SIG-M5 treated with dmso at 0.1 percent for 504 hours (cell line): ENCODE results near the gene NRN1L.

Source experiments
- DNase-seq: peaks from one replicate; lab custom pipeline; 2025; ENCODE audit not compliant: unreplicated experiment; lab: John Stamatoyannopoulos, UW

Gene NRN1L

DNA sequence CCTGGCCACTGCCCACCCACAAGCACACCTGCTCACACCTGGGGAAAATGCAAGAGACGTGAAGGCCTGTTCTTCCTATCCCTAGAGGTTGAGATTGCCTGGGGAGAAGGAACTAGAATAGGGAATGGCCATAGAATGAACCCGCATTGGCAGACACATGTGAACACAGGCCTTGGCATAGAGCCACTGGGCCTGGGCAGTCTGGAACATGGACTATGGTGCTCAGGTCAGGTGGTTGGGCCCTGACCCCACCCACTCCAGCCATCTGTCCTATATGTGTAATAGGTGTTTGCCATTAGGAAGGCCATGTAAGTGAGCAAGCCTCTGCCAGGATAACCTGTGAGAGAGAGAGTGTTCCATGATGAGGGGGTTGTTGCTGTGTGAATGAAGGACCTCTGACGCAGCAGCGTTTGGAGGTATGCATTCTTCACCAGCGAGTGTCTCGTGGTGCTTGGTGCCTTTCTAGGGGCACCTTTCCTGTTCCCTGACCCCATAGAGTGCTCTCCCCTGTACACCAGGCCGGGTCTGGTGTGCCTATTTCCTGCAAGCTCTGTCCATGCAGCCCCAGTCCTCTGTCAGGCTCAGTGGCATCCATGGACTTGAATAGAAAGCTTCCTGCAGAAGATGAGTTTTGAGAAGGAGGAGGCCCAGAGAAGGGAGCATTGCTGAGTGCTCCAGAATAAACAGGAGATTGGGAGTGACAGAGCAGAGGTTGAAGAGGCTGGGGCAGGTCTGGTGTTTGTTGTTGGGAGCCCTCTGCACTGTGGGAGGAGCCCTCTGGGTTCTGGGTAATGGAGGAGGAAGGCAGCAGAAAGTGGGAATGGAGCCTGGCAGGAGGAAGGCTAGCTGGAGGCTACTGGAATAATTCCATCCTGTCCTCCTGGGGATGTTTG lies 31.4 kb downstream of the NRN1L start:
- DNase-seq: no peak

- no peak for DNase-seq
Measured at GRCh38 chr16:67917140-67917851, 32.6 kb downstream of the NRN1L start.

DNA sequence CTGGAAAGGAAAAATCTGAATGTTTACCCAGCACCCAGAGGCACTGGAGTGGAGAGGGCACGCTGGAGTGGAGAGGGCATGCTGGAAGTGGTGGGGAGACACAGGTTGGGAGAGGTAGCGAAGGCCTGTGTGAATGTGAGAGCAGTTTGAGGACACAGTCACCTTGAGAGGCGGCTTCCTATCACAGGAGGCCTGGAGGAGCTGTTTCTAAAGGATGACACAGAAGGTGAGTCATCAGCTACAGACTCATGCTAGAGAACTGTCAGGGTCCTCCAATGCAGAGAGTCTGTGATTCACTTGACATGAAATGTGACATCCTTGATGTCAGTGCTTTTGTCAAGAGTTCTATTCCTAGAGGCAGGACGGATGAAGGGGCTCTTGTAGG lies 33.2 kb downstream of the NRN1L start:
- peak; percentile 40 for DNase-seq

GRCh38 chr16:67919622-67920221 lies 35.0 kb downstream of the NRN1L start:
- no peak for DNase-seq

- no peak for DNase-seq
Measured at GRCh38 chr16:67922221-67922620, 37.5 kb downstream of the NRN1L start.

DNA sequence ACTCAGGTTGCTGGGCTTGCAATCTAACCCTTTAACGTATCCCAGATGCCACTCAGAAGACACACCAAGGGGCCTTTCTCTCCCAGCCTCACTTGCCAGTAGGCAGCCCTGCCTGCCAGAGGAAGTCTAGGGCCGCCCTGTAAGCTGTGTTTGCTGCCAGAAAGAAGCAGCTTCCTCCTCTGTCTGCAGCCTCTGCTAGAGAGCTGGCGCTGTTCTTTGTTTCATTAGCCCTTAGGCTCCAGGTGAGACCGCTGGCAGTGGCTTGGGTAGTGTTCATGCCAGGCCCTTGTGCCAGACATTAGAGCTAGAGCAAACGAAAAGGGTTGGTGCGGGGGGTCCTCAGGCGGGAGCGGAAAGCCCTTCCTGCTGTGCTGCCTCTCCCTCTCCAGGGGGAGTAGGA lies 38.1 kb downstream of the NRN1L start:
- no peak for DNase-seq

GRCh38 chr16:67923414-67924116 lies 38.9 kb downstream of the NRN1L start:
- DNase-seq: no peak

DNA sequence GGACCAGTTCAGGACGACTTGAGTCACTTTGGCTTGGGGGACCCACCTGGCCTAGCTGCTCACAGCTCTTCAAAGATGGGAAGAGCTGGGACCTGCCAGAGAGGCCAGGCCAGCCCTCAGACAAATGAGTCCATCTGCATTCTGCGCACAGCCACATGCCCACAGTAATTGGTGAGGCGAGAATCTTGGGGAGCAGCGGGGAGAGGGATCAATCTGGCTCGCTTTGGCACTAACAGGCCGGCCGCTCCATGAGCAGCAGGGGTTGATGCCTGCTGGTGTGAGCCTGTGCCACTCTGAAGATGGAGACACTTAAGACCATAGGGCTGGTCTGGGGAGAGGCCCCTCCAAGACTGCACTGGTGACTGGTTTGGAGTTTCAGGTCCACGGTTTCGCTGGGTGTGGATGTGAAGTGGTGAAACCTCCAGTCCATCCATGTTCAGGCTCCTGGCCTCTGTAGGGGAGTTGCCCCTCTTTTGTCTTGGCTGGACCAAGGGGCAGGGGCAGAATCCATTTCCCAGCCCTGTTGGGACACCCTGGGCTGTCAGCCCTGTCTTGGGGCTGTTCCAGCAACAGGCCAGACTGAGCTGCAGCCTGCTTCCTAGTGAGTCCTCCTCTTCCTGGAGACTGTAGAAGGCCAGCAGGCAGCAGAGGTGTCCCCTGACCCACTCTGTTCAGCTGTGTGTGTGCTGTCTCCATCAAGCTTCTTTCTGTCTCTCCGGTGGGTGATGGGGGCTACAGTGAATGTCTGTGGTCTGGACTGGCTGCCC lies 39.6 kb downstream of the NRN1L start:
- DNase-seq: no peak

GRCh38 chr16:67926181-67926750 lies 41.6 kb downstream of the NRN1L start:
- no peak for DNase-seq

DNA sequence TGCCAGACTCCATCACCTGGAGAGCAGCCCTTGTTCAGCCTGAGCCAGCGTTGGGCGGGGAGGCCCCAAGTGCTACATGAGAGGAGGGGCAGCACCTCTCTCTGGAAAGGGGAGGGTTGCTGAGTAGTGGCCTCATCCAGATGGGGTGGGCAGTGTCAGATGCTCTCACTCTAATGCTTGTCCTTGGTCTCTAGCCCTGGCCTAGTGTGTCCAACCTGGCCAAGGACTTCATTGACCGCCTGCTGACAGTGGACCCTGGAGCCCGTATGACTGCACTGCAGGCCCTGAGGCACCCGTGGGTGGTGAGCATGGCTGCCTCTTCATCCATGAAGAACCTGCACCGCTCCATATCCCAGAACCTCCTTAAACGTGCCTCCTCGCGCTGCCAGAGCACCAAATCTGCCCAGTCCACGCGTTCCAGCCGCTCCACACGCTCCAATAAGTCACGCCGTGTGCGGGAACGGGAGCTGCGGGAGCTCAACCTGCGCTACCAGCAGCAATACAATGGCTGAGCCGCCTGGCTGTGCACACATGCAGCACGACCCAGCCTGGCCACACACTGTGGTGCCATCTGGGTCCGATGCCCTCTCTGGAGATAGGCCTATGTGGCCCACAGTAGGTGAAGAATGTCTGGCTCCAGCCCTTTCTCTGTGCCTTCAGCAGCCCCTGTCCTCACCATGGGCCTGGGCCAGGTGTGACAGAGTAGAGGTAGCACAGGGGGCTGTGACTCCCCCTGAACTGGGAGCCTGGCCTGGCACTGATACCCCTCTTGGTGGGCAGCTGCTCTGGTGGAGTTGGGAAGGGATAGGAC lies 42.7 kb downstream of the NRN1L start:
- DNase-seq: no peak

GRCh38 chr16:67928147-67928546 lies 43.5 kb downstream of the NRN1L start:
- DNase-seq: no peak

DNA sequence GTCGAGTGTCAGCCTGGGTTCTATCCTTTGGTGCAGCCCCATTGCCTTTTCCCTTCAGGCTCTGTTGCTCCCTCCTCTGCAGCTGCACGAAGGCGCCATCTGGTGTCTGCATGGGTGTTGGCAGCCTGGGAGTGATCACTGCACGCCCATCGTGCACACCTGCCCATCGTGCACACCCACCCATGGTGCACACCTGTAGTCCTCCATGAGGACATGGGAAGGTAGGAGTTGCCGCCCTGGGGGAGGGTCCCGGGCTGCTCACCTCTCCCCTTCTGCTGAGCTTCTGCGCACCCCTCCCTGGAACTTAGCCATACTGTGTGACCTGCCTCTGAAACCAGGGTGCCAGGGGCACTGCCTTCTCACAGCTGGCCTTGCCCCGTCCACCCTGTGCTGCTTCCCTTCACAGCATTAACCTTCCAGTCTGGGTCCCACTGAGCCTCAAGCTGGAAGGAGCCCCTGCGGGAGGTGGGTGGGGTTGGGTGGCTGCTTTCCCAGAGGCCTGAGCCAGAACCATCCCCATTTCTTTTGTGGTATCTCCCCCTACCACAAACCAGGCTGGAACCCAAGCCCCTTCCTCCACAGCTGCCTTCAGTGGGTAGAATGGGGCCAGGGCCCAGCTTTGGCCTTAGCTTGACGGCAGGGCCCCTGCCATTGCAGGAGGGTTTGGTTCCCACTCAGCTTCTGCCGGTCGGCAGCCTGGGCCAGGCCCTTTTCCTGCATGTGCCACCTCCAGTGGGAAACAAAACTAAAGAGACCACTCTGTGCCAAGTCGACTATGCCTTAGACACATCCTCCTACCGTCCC lies 44.1 kb downstream of the NRN1L start:
- peak; percentile 60 for DNase-seq

- no peak for DNase-seq
Measured at GRCh38 chr16:67930191-67930590, 45.5 kb downstream of the NRN1L start.

GRCh38 chr16:67930678-67931211 lies 46.1 kb downstream of the NRN1L start:
- DNase-seq: no peak

- no peak for DNase-seq
Measured at GRCh38 chr16:67931712-67932461, 47.2 kb downstream of the NRN1L start, which contains the start of gene CTRL. Gene CTRL (minus strand): TSS chr16:67931862. CDS start chr16:67931852, 10 bp downstream.

DNA sequence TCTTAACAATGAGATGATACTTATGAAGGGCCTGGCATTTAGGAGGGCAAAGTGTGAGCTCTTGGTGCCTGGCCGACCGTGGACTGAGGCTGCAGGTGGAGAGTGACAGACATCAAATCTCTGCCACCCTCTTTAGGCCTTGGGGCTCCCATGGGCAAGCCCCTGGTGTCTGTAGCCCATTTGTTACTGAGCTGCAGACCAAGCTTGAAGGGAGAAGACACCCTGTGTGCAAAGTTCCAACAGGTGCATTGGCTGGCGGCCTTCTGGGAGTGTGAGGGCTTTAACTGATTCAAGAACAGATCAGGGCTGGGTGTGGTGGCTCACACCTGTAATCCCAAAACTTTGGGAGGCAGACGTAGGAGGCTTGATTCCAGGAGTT lies 47.8 kb downstream of the NRN1L start:
- DNase-seq: no peak

GRCh38 chr16:67933805-67934204 lies 49.1 kb downstream of the NRN1L start:
- no peak for DNase-seq
